Adipose tissue (tissue), 3 donors: ENCODE data around the gene KRT38. TPM values are rescaled to one million over a fixed set of nuclear protein-coding genes. Genes with fewer than 3 reads are reported as not detected.
"Not testable (repeated sequence)": the region's sequence is repeated elsewhere in the genome, so short reads cannot be mapped to it uniquely, and the experiment has no call there.

Experiments used
- H3K27ac ChIP-seq: one replicate; pipeline ENCODE4 v1.5.1; 2013; ENCODE audit warnings: low read depth, low read length
- WGBS, 3 donors: extraction: QIAGEN DNeasy Blood & Tissue Kit; methylation state at CpG; one replicate each; pipeline ENCODE4 v1.1.7; 2013; 5-methylcytosine and 5-hydroxymethylcytosine counted together
- polyA plus RNA-seq, 3 donors: library from polyadenylated mRNA; stranded (reverse); fragments of 200-250 nt; gene quantifications; one replicate each; pipeline ENCODE4 v1.2.3, GENCODE V29; 2013
- donor health status: healthy with polysubstance abuse.
- donor health status: Bipolar disorder and iron deficiency.
- donor health status: healthy.

KRT38 gene
- polyA plus RNA-seq, 3 donors, result not detected

DNA sequence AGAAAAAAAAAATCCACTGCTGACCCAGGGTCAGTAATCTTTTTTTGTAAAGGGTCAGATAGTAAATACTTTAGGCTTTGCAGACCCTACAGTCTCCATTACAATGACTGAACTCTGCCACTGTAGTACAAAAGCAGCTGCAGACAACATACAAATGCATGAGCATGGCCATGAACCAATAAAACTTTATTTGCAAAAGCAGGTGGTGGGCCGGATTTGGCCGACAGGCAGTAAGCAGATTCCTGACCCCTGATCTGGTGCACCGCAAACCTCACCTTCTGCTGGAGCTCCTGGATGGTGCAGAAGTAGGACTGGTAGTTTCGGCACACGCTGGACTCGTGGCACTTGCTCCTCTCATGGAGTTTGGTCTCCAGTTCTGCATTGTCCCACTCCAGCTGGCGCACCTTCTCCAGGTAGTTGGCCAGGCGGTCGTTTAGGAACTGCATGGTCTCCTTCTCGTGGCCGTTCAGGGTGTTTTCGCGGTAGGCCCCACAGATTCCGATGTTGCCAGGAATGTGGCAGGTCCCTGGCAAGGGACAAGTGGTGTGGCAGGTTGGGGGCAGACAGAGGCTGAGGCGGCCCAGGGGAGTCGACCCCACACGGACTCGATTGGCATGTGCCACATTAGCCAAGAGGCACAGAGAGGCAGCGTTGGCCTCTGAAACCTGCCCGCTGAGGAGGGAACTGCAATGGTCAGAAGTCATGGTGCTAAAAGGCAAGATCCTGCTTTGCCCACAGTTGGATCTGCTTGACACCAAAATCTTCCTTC, 29.5 kb downstream of the KRT38 start:
- H3K27ac ChIP-seq, result no peak overlapping the region
- 90 to 95% (median 94%) methylated on average over 20 of the region's 20 CpGs for WGBS, 3 donors

DNA sequence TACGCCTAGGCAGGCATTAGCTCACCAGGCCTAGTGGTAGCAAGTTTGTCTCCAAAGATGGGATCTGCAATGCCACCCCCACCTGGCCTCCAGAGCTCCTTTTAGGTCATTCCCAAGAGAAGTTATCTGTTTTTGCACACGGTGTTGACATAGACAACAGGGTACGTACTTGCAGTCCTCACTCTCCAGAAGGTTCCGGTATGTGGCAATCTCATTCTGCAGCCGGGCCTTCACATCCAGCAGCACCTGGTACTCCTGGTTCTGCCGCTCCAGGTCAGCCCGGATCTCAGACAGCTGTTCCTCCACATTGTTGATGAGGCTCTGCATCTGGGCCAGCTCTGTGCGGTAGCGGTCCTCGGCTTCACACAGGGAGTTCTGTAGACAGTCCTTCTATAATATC, 33.6 kb downstream of the KRT38 start:
- H3K27ac ChIP-seq, result no peak overlapping the region
- WGBS, 3 donors, result 87 to 91% (median 91%) methylated on average over 10 of the region's 10 CpGs

DNA sequence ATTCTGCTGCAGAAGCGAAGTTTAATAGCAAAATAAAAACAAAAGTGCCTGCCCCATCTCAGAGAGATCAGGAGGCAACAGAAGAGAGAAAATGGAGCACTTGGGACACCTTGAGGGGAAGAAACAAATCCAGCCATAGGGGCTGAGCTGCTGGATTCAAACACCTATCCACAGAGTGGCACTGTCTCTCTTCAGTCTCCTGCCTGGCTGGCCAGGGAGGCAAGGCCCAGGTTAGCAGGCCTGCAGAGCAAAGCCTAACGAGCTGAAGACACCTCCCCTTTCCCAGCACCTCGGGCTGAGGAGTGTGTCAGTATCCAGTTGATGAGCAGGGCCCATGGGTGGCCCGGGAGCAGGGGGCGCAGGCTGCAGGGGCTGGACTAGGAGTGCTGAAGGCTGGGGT, 34.6 kb downstream of the KRT38 start:
- WGBS, 3 donors, result 46 to 53% (median 46%) methylated on average over 5 of the region's 5 CpGs
- no peak overlapping the region for H3K27ac ChIP-seq

DNA sequence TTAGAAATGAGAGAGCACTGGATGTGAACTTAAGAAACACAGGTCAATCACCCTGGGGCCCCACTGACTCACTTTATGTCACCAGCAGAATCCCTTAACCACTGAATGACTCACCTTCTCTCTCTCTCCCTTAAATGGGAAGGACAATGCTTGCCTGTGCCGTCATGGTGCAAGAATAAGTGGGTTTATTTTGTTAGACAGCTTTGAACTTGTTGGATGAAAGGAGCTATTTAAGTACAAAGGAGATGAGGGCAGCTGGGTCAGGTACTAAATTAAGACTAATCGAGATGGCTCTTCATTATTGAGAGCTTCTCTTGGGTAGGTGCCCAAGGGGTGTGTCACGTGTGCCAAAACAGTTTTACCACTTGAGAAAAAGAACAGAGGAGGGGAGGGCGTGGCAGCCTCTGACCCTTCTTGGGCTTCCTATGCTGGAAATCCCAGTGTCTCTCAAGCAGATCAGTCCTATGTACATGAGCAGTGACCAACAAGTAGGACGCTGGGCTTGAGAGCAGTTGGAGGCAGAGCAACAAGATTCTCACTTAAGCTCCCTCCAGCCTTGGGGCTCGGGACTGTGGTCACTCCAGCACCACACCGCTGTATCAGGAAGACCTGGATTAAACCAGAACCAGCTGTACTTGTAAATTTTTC, 36.6 kb downstream of the KRT38 start:
- H3K27ac ChIP-seq, result no peak overlapping the region
- 59 to 71% (median 71%) methylated on average over 7 of the region's 7 CpGs for WGBS, 3 donors

DNA sequence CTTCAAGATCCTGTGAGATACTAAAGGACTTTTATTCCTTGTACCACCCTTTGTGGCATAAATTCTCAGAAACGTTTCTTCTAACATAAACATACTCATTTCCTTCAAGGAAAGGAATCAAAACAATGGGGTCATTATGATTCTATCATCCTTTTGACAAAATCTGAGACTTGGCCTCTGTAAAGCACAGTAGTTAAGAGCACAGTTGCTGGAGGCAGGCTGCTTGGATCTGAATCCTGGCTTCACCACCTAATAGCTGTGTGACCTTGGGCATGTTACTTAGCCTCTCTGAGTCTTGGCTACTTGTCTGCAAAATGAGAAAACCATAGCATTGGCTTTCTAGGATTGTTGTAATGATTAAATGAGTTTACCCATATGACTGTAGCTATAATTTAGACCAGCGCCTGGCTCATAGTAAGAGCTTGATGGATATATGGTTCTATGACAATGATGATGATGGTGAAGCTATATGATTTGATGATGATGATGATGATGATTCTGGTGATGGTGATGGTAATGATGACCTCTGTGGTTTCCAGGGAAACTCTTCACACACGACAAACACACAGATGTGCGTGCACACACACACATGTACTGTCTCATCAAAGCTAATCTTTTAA, 37.3 kb downstream of the KRT38 start:
- 73 to 74% (median 74%) methylated on average over 4 of the region's 4 CpGs for WGBS, 3 donors

DNA sequence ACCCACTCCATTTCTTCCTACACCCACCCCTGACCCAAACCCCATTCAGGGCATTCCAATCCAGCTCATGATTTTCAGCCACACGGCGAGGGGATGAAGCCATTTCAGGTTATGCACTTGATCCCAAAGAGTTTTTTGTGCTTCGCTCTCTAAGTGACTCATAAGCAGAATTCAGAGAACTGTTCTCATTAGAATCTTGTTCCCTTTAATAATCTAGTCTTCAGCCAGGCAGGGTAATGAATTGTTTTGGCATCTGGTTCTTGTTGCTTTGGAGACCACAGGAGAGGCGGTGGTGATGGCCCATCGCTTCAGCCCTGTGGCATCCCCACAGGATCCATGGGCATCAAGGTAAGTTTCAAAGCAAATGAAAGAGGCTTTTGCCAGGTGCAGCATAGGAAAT, 38.6 kb downstream of the KRT38 start:
- H3K27ac ChIP-seq, result no peak overlapping the region
- 79 to 95% (median 90%) methylated on average over 5 of the region's 5 CpGs for WGBS, 3 donors

More for the DNA sequence above, 37.3 kb downstream of the KRT38 start:
- no peak overlapping the region for H3K27ac ChIP-seq

DNA sequence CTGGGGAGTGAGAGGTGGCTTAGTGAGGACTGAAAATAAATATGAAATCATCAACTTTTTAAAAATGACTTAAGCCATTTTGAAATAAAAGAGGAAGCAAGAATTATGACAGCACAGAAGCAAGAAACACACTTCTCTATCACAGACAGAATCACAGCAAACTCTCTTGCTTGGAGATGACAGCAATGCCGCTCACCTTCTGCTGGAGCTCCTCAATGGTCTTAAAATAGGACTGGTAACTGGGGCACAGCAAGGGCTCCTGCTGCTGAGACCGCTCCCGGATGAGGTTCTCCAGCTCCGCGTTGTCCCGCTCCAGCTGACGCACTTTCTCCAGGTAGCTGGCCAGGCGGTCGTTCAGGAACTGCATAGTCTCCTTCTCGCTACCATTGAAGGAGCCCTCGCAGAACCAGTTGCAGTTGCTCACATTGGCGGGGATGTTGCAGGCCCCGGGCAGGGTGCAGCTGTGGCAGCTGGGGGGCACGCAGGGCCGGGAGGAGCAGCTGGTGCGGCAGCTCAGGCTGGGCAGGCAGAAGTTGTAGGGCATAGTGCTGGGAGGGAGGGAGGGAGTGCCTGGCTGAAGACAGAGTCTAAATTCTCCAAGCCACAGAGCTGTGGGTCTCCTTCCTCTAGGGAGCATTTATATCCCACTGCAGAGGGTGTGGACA, 43.7 kb downstream of the KRT38 start, which contains the start of gene KRT31:
KRT31 (minus strand) TSS at position 613 of the 665 bp plus-strand sequence; CDS start at position 544, 69 bp downstream.
- WGBS, 3 donors, result 87 to 90% (median 88%) methylated on average over 16 of the region's 16 CpGs
- H3K27ac ChIP-seq, result no peak within 1 kb of the TSS

DNA sequence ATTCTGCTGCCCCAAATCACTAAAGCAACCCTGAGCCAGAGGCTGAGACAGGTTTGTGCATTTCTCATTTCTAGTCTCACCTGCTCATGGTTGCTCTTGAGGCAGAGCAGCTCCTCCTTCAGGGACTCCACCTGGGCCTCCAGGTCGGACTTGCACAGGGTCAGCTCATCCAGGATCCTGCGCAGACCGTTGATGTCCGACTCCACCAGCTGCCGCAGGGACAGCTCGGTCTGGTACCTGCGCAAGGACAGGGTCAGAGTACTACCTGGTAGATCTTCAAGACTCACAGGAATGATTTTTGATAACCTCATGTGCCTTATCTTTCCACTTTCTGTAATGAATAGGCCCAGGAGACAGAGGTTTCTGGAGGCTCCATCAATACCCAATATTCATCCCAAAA, 44.4 kb downstream of the KRT38 start:
- 86 to 95% (median 95%) methylated on average over 7 of the region's 7 CpGs for WGBS, 3 donors
- H3K27ac ChIP-seq, result no peak overlapping the region

DNA sequence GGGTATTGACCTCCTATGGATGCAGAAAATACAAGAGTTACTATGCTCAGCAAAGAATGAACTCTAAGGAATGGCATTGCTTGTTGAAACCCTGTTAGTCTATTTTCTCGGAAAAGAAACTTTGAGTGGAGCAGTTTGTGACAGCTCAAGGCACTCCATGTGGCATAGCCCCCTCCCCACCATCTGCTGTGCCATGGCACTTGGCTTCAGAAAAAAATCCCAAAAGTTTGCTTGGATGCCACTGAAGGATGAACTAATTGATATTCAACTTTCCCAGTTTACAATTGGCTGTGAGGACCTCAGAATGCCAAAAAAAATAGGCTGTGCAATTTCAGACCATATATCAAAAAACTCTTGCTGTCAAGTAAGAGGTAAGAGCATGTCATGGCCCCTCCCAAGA, 45.2 kb downstream of the KRT38 start:
- 86 to 93% (median 92%) methylated on average over 1 of the region's 1 CpG for WGBS, 3 donors
- no peak overlapping the region for H3K27ac ChIP-seq

DNA sequence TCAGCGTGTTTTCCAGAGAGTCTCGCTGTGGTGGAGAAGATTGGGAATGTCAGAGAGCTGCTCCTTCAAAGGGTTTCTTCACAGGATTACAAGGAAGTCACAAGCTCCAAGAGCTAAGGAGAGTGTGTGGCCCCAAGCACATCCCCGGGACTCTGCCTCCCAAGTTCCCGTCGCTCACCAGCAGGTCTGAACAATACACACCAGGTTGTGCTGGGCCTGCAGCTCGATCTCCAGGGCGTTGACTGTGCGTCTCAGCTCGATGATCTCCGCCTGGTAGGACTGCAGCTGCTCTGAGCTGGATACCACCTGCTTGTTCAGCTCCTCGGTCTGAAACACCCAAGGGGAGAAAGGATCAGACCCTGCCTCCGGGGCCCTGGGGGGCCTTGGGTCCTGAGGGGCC, 45.7 kb downstream of the KRT38 start:
- WGBS, 3 donors, result 78 to 89% (median 83%) methylated on average over 7 to 12 of the region's 12 CpGs
- not testable (repeated sequence) for H3K27ac ChIP-seq

DNA sequence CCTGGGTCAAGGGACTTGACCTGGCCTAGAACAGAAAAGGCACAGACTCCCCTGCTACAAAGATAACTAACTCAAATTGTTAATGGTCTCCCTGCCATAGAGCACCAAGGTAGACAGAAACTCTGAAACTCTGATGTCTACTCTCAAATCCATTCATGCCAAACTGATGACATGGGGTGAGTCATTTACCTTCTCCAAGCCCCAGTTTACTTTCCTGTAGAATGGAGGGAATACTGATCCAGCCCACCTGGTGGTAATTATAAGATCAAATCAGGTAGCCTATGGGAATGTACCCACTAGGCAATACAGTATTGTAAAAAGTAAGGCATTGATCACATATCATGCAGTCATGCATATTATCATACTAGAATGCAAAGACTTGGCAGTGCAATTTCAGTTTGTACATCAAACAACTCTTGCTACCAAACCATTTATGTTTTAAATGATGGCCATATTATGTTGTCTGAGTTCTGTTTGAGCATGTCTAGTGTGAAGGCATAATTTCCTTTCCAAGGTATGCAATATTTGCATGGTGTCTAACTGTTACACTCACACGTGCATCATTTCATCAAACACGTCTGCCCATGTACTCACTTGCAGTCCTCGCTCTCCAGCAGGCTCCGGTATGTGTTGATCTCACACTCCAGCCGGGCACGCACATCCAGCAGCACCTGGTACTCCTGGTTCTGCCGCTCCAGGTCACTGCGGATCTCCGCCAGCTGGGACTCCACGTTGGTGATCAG, 46.4 kb downstream of the KRT38 start:
- no peak overlapping the region for H3K27ac ChIP-seq
- 76 to 92% (median 91%) methylated on average over 10 of the region's 10 CpGs for WGBS, 3 donors

DNA sequence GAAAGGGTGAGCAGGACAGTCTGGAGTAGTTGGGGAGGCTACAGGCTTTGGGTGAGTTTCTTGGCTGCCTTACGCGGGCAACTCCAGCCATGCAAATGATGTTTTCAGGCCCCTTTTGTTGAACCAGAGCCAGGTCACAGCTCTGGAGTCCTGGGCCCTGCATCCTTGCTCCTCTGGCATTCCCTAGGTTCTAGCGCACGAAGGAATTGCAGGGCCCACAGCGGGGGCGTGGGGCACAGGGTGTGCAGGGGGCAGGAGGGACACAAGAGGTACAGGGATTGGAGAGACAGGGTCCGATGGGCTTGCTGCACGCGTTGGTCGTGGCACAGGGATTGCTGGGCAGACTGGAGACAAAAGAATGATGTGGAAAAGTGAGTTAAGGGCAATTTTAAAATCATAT, 47.0 kb downstream of the KRT38 start:
- WGBS, 3 donors, result 82 to 88% (median 83%) methylated on average over 10 of the region's 10 CpGs

DNA sequence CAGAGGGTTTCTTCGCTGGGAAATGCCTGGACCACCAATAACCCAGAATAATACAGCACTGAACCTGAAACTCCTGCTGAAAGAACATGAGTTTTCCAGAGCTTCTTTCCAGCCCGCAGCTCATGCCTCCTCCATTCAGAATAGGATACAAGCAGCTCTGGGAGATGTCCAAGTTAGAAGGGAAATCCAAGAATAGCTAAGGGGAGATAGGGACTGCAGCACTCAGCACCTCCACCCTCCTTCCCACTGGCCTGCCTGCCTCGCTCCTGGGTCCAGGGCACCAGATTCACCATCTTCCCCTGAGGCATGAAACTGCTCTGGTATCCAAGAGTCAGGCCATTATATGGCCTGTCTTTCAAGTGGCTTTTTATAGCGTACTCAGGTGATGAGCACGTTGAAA, 47.5 kb downstream of the KRT38 start:
- 59 to 70% (median 63%) methylated on average over 5 of the region's 5 CpGs for WGBS, 3 donors
- H3K27ac ChIP-seq, result no peak overlapping the region

More for the DNA sequence above, 47.0 kb downstream of the KRT38 start:
- no peak overlapping the region for H3K27ac ChIP-seq

DNA sequence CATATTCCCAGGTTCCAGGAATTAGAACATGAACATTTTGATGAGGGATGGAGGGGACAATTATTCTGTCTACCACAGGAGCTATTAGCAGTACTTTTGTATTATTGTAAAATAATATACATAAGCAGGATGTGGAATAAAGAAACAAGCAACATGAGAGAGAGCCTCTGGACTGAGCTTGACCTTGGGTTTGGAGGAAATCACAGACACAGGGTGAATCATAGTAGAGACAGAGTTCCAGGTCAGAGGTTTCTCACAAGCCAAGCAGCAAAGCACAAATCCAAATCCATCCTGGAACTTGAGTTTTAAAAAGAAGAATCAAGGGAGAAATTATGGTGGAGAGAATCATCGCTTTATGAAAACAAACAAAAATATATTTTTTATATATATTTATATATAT, 48.5 kb downstream of the KRT38 start:
- WGBS, 3 donors, result 87 to 98% (median 90%) methylated on average over 1 of the region's 1 CpG

DNA sequence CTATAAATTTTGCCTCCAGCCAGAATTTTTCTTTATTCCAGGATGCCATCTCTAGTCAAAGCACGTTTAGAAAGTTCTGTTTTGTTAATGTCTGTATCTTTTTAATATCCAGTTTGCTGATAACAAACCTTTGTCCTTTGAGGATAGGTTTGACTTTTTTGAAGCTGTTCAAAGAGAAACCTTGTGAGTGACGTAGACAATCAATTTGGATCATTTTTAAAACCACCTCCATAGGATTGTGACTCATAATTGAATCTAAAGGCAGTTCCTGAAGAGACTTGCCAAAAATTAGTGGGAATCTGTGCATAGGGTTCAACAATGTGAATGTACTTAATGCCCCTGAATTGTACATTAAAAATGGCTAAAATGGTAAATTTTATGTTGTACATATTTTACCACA, 49.2 kb downstream of the KRT38 start:
- no peak overlapping the region for H3K27ac ChIP-seq
- WGBS, 3 donors, result 33 to 73% (median 65%) methylated on average over 2 of the region's 2 CpGs

More for the DNA sequence above, 48.5 kb downstream of the KRT38 start:
- H3K27ac ChIP-seq, result no peak overlapping the region

DNA sequence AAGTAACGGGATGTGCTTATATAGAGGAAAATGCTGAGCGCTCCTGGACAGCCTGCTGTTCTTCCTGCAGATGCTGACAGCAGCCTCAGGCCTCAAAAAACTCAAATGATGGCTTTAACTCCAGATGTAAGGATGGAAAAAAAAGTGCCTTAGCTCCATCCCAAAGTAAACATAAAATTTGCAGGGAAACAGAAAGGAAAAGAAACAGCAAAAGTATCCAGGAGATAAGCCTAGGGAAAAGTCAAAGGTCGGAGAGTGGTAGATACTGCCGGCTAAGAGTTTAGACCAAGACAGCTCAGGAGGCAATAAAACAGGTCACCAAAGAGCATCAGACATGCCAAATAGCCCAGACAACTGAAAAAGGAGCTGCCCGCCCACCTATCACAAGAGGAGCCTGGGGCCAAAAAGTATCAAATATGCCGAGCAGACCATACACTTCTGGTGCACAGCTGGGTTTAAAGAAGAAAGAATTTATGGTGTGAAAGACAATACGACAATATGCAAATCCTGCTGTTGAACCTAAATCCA, 50.3 kb downstream of the KRT38 start:
- no peak overlapping the region for H3K27ac ChIP-seq
- WGBS, 3 donors, result 58 to 77% (median 67%) methylated on average over 7 of the region's 7 CpGs

DNA sequence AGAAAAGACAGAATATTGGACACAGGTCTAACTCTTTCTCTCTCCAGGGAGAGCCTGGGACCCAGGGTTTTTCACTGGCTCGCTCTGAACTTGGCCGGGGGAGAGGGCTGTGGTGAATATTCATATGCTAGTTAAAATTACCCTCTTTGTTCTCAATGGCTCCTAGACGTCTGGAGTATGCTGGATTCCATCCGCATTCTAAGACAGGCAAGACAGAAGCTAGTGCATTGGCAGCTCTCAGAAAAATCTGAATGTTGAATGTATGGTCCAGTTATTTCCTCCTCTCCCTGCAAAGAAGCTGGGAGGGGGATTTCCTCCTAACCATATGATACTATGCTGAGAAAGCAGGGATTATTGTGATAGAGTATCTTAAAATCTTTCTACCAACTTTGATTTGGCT, 53.1 kb downstream of the KRT38 start:
- H3K27ac ChIP-seq, result no peak overlapping the region
- WGBS, 3 donors, result 70 to 81% (median 78%) methylated on average over 4 of the region's 4 CpGs

DNA sequence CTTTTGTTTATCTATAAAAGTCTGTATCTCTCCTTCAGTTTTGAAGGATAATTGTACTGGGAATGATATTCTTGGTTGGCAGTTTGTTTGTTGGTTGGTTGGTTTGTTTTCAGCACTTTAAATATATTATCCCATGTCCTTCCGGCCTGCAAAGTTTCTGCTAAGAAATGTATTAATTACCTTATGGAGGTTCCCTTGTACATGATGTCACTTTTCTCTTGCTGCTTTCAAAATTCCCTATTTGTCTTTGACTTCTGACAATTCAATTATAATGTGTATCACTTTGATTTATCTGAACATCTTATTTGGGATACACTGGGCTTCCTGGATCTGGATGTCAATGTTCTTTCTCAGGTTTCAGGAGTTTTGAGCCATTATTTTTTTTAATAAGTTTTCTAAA, 54.6 kb downstream of the KRT38 start:
- 94 to 100% (median 98%) methylated on average over 1 of the region's 1 CpG for WGBS, 3 donors
- H3K27ac ChIP-seq, result no peak overlapping the region
